ENCODE data around the gene CDH23.

- TF ChIP-seq CTCF (IDR thresholded peaks at IDR 0.05; ENCODE audit: low read length) (no peak), EZH2 (optimal IDR thresholded peaks at IDR 0.05; ENCODE audit: low read depth, low read length) (no peak), EZH2phosphoT487 (IDR thresholded peaks at IDR 0.05; ENCODE audit: low read length) (no peak)
Measured at GRCh38 chr10:71543608-71544170, 147.0 kb downstream of the CDH23 start.

All from MM.1S (cell line).